Neural progenitor cell (in vitro differentiated cells): ENCODE results near the gene PAFAH1B1. TPM values are rescaled to one million over a fixed set of nuclear protein-coding genes. Genes with fewer than 3 reads are reported as not detected.

Experiments used
- DNase-seq: peaks from one replicate; pipeline ENCODE4 v3.0.0-alpha.2; 2016; ENCODE audit warnings: low spot score
- H2AFZ ChIP-seq: fragments of 200-600 bp; sonication (generic); replicated peaks from 2 replicates; pipeline ENCODE4 v1.6.1; 2016; ENCODE audit warnings: antibody characterized with exemption
- H3F3A ChIP-seq: fragments of 200-600 bp; sonication (generic); 2 replicates; pipeline ENCODE4 v1.6.1; 2016; ENCODE audit warnings: antibody characterized with exemption, low read depth
- H3K27ac ChIP-seq: fragments of 200-600 bp; sonication (generic); 2 replicates; pipeline ENCODE4 v1.5.1; 2016; ENCODE audit warnings: mild to moderate bottlenecking
- H3K27me3 ChIP-seq: fragments of 200-600 bp; sonication (generic); 2 replicates; pipeline ENCODE4 v1.6.1; 2016; ENCODE audit warnings: mild to moderate bottlenecking, moderate library complexity
- H3K36me3 ChIP-seq: fragments of 200-600 bp; sonication (generic); 2 replicates; pipeline ENCODE4 v1.5.1; 2016
- H3K4me1 ChIP-seq: fragments of 200-600 bp; sonication (generic); 2 replicates; pipeline ENCODE4 v1.6.1; 2016; ENCODE audit warnings: mixed run types
- H3K4me2 ChIP-seq: fragments of 200-600 bp; sonication (generic); 2 replicates; pipeline ENCODE4 v1.6.1; 2016
- H3K4me3 ChIP-seq: fragments of 200-600 bp; sonication (generic); 2 replicates; pipeline ENCODE4 v1.5.1; 2016
- H3K79me2 ChIP-seq: fragments of 200-600 bp; sonication (generic); 2 replicates; pipeline ENCODE4 v1.6.1; 2016; ENCODE audit warnings: low read depth
- H3K9ac ChIP-seq: fragments of 200-600 bp; sonication (generic); 2 replicates; pipeline ENCODE4 v1.6.1; 2016
- H3K9me3 ChIP-seq: fragments of 200-600 bp; sonication (generic); 2 replicates; pipeline ENCODE4 v1.5.1; 2016; ENCODE audit warnings: low read depth
- H4K20me1 ChIP-seq: fragments of 200-600 bp; sonication (generic); 2 replicates; pipeline ENCODE4 v1.6.1; 2016; ENCODE audit warnings: low read depth
- H3K27ac Mint-ChIP-seq: 3 replicates; pipeline ENCODE4 v1.8.0; 2021; ENCODE audit warnings: mixed read lengths
- H3K27me3 Mint-ChIP-seq: 2 replicates; pipeline ENCODE4 v1.8.0; 2022; ENCODE audit warnings: low read depth, mild to moderate bottlenecking, inconsistent platforms, moderate library complexity, mixed read lengths; ENCODE audit not compliant: insufficient read depth
- H3K36me3 Mint-ChIP-seq: 3 replicates; pipeline ENCODE4 v1.8.0; 2021; ENCODE audit warnings: mixed read lengths
- H3K4me1 Mint-ChIP-seq: 3 replicates; pipeline ENCODE4 v1.8.0; 2021; ENCODE audit warnings: mixed read lengths
- H3K4me3 Mint-ChIP-seq: 3 replicates; pipeline ENCODE4 v1.8.0; 2021; ENCODE audit warnings: mild to moderate bottlenecking, moderate library complexity, mixed read lengths
- H3K9me3 Mint-ChIP-seq: 3 replicates; pipeline ENCODE4 v1.8.0; 2020; ENCODE audit warnings: mixed read lengths
- CTCF ChIP-seq: fragments of 200-600 bp; sonication (generic); IDR thresholded peaks from 2 replicates; pipeline ENCODE4 v1.5.1; 2017; ENCODE audit warnings: antibody characterized with exemption, mild to moderate bottlenecking
- EZH2 ChIP-seq: fragments of 200-600 bp; sonication (generic); IDR thresholded peaks from 2 replicates; pipeline ENCODE4 v1.6.1; 2017; ENCODE audit warnings: antibody characterized with exemption, mild to moderate bottlenecking, moderate library complexity
- EZH2phosphoT487 ChIP-seq: fragments of 200-600 bp; sonication (generic); IDR thresholded peaks from 2 replicates; pipeline ENCODE4 v1.6.1; 2017; ENCODE audit warnings: antibody characterized with exemption
- total RNA-seq: library from RNA; depleted of rRNA; stranded (reverse); fragments of >200 nt; gene quantifications from 2 replicates; pipeline ENCODE4 v1.2.3, GENCODE V29; 2015; ENCODE audit warnings: low replicate concordance

PAFAH1B1 gene
- total RNA-seq, 1 donor from 2014 or later: 209 TPM

GRCh38 chr17:2563543-2563942 is 29.9 kb upstream of the PAFAH1B1 start:
- no peak overlapping the region for H3K4me3 Mint-ChIP-seq
- Histone ChIP-seq H3K27ac (peak overlapping the region; percentile 12), H3K79me2 (no peaks in the 10 kb centered on the region), H3K9me3 (peaks cover 8% of the 10 kb centered on the region), H2AFZ (peak overlapping the region; percentile 14), H3K4me3 (no peak overlapping the region), H3K36me3 (no peaks in the 10 kb centered on the region), H3K4me1 (peaks cover 5% of the 10 kb centered on the region), H3F3A (peaks cover 9% of the 10 kb centered on the region), H3K4me2 (no peak overlapping the region), H3K9ac (no peak overlapping the region), H3K27me3 (no peaks in the 10 kb centered on the region), H4K20me1 (no peaks in the 10 kb centered on the region)
- H3K27ac Mint-ChIP-seq: peak overlapping the region; percentile 81
- no peak for DNase-seq
- peaks cover 24% of the 10 kb centered on the region for H3K9me3 Mint-ChIP-seq
- TF ChIP-seq CTCF: no peak
- TF ChIP-seq EZH2phosphoT487: no peak
- TF ChIP-seq EZH2: no peak
- peaks cover 7% of the 10 kb centered on the region for H3K4me1 Mint-ChIP-seq
- H3K27me3 Mint-ChIP-seq: peaks cover 6% of the 10 kb centered on the region
- H3K36me3 Mint-ChIP-seq: no peaks in the 10 kb centered on the region

- H3K9me3 ChIP-seq: peaks cover 8% of the 10 kb centered on the region
- peaks cover 9% of the 10 kb centered on the region for H3K4me1 Mint-ChIP-seq
- no peaks in the 10 kb centered on the region for H3K36me3 Mint-ChIP-seq
- H3F3A ChIP-seq: peaks cover 9% of the 10 kb centered on the region
- no peaks in the 10 kb centered on the region for H3K36me3 ChIP-seq
- H3K4me3 Mint-ChIP-seq: no peak overlapping the region
- no peak overlapping the region for H3K9ac ChIP-seq
- no peak overlapping the region for H3K27ac ChIP-seq
- H3K27me3 ChIP-seq: no peaks in the 10 kb centered on the region
- no peak overlapping the region for H3K4me3 ChIP-seq
- no peaks in the 10 kb centered on the region for H3K79me2 ChIP-seq
- H4K20me1 ChIP-seq: no peaks in the 10 kb centered on the region
- TF ChIP-seq EZH2phosphoT487 (no peak), CTCF (no peak), EZH2 (no peak)
- DNase-seq: no peak
- H3K9me3 Mint-ChIP-seq: peaks cover 21% of the 10 kb centered on the region
- peaks cover 5% of the 10 kb centered on the region for H3K4me1 ChIP-seq
- H3K27ac Mint-ChIP-seq: no peak overlapping the region
- peaks cover 2% of the 10 kb centered on the region for H3K27me3 Mint-ChIP-seq
- no peak overlapping the region for H2AFZ ChIP-seq
- no peak overlapping the region for H3K4me2 ChIP-seq
Measured at GRCh38 chr17:2564877-2565276, 28.6 kb upstream of the PAFAH1B1 start.

GRCh38 chr17:2566056-2566455 is 27.4 kb upstream of the PAFAH1B1 start:
- no peak overlapping the region for H3K27ac ChIP-seq
- no peaks in the 10 kb centered on the region for H3K36me3 Mint-ChIP-seq
- H4K20me1 ChIP-seq: no peaks in the 10 kb centered on the region
- H3K9me3 Mint-ChIP-seq: peaks cover 14% of the 10 kb centered on the region
- no peak overlapping the region for H3K4me2 ChIP-seq
- peaks cover 9% of the 10 kb centered on the region for H3F3A ChIP-seq
- no peak for DNase-seq
- H3K4me3 Mint-ChIP-seq: no peak overlapping the region
- no peak overlapping the region for H3K4me3 ChIP-seq
- H2AFZ ChIP-seq: no peak overlapping the region
- no peaks in the 10 kb centered on the region for H3K36me3 ChIP-seq
- peaks cover 2% of the 10 kb centered on the region for H3K9me3 ChIP-seq
- peaks cover 5% of the 10 kb centered on the region for H3K4me1 ChIP-seq
- H3K79me2 ChIP-seq: no peaks in the 10 kb centered on the region
- no peaks in the 10 kb centered on the region for H3K27me3 Mint-ChIP-seq
- TF ChIP-seq EZH2: no peak
- TF ChIP-seq EZH2phosphoT487: no peak
- no peak for TF ChIP-seq CTCF
- H3K9ac ChIP-seq: no peak overlapping the region
- no peak overlapping the region for H3K27ac Mint-ChIP-seq
- H3K4me1 Mint-ChIP-seq: peaks cover 9% of the 10 kb centered on the region
- no peaks in the 10 kb centered on the region for H3K27me3 ChIP-seq
